IMR-90 (cell line): ENCODE results near the gene PROCA1. TPM values are rescaled to one million over a fixed set of nuclear protein-coding genes. Genes with fewer than 3 reads are reported as not detected.

Experiments used
- ATAC-seq: fragments of 200-7000 bp; cut with Tn5 transposase; 2 replicates; pipeline ENCODE4 v1.9.1; 2020; ENCODE audit warnings: low read depth, mild to moderate bottlenecking, moderate library complexity
- BruUV-seq: library from RNA; stranded (reverse); fragments of 400-500 nt; replicated peaks from 2 replicates; lab custom pipeline; 2021; lab: Mats Ljungman, UMichigan
- CTCF ChIA-PET: fragments of 300-600 bp; formaldehyde crosslinking; extraction: SDS; loops from one replicate; lab custom pipeline; 2021; ENCODE audit warnings: antibody characterized with exemption; lab: Yijun Ruan, JAX
- POLR2A ChIA-PET: fragments of 300-600 bp; sonication (Branson Sonifier 250); formaldehyde crosslinking; loops from one replicate; lab custom pipeline; 2022; ENCODE audit warnings: antibody characterized with exemption; ENCODE audit not compliant: unreplicated experiment; lab: Charles Lee
- DNase-seq: peaks from one replicate; pipeline ENCODE4 v3.0.0; 2013
- H2AFZ ChIP-seq: replicated peaks from 2 replicates; pipeline ENCODE3; 2013; ENCODE audit warnings: low read length, mild to moderate bottlenecking; ENCODE audit not compliant: poor library complexity
- H2AK5ac ChIP-seq: 2 replicates; pipeline ENCODE4 v1.6.1; 2013; ENCODE audit warnings: low read depth, low read length, inconsistent platforms
- H2AK9ac ChIP-seq: replicated peaks from 2 replicates; pipeline ENCODE3; 2013; ENCODE audit warnings: mild to moderate bottlenecking, low read depth, low read length, moderate library complexity; ENCODE audit not compliant: poor library complexity
- H2BK120ac ChIP-seq: 2 replicates; pipeline ENCODE4 v1.6.1; 2013; ENCODE audit warnings: low read depth, low read length, inconsistent platforms
- H2BK15ac ChIP-seq: 3 replicates; pipeline ENCODE4 v1.6.1; 2013; ENCODE audit warnings: low read depth, low read length, inconsistent platforms
- H2BK20ac ChIP-seq: 2 replicates; pipeline ENCODE4 v1.6.1; 2013; ENCODE audit warnings: low read depth, mild to moderate bottlenecking, inconsistent platforms, low read length, moderate library complexity
- H2BK5ac ChIP-seq: 2 replicates; pipeline ENCODE4 v1.6.1; 2013; ENCODE audit warnings: mild to moderate bottlenecking, low read depth, low read length, inconsistent platforms; ENCODE audit not compliant: poor library complexity, severe bottlenecking
- H3K14ac ChIP-seq: replicated peaks from 2 replicates; pipeline ENCODE4 v1.6.1; 2013; ENCODE audit warnings: low read depth, low read length, inconsistent platforms
- H3K18ac ChIP-seq: 2 replicates; pipeline ENCODE4 v1.6.1; 2013; ENCODE audit warnings: low read depth, low read length, control low read depth
- H3K23ac ChIP-seq: 2 replicates; pipeline ENCODE4 v1.6.1; 2013; ENCODE audit warnings: low read depth, low read length, inconsistent platforms
- H3K27ac ChIP-seq: 2 replicates; pipeline ENCODE4 v1.5.1; 2013; ENCODE audit warnings: mild to moderate bottlenecking, control low read depth, low read length; ENCODE audit not compliant: insufficient read depth
- H3K27me3 ChIP-seq: 2 replicates; pipeline ENCODE4 v1.6.1; 2013; ENCODE audit warnings: low read length; ENCODE audit not compliant: control insufficient read depth, insufficient read depth
- H3K36me3 ChIP-seq: 2 replicates; pipeline ENCODE4 v1.6.1; 2013; ENCODE audit warnings: low read length, mixed read lengths; ENCODE audit not compliant: control insufficient read depth, insufficient read depth
- H3K4ac ChIP-seq: 2 replicates; pipeline ENCODE4 v1.6.1; 2013; ENCODE audit warnings: low read depth, low read length, inconsistent platforms
- H3K4me1 ChIP-seq: 2 replicates; pipeline ENCODE4 v1.6.1; 2013; ENCODE audit warnings: low read length, mixed read lengths; ENCODE audit not compliant: control insufficient read depth, insufficient read depth
- H3K4me2 ChIP-seq: 2 replicates; pipeline ENCODE4 v1.6.1; 2013; ENCODE audit warnings: low read depth, mild to moderate bottlenecking, control low read depth, low read length, moderate library complexity
- H3K4me3 ChIP-seq: 2 replicates; pipeline ENCODE4 v1.5.1; 2013; ENCODE audit warnings: low read depth, mild to moderate bottlenecking, control low read depth, low read length, moderate library complexity; ENCODE audit not compliant: insufficient read depth
- H3K56ac ChIP-seq: 2 replicates; pipeline ENCODE4 v1.6.1; 2013; ENCODE audit warnings: low read length, inconsistent platforms; ENCODE audit not compliant: insufficient read depth; ENCODE audit errors: extremely low read depth
- H3K79me1 ChIP-seq, 2 experiments: 2 replicates each; pipeline ENCODE4 v1.6.1; 2013; ENCODE audit warnings: low read length in 2 of 2, inconsistent platforms in 1 of 2, low read depth in 1 of 2
- H3K9ac ChIP-seq: 2 replicates; pipeline ENCODE4 v1.6.1; 2013; ENCODE audit warnings: low read depth, low read length, control low read depth
- H3K9me1 ChIP-seq: 2 replicates; pipeline ENCODE4 v1.6.1; 2013; ENCODE audit warnings: low read length, inconsistent platforms; ENCODE audit not compliant: insufficient read depth
- H3K9me3 ChIP-seq: 2 replicates; pipeline ENCODE4 v1.6.1; 2013; ENCODE audit warnings: low read length; ENCODE audit not compliant: control insufficient read depth, insufficient read depth
- H4K20me1 ChIP-seq: 2 replicates; pipeline ENCODE4 v1.6.1; 2013; ENCODE audit warnings: low read length, inconsistent platforms; ENCODE audit not compliant: insufficient read depth
- H4K5ac ChIP-seq: 2 replicates; pipeline ENCODE4 v1.6.1; 2013; ENCODE audit warnings: mild to moderate bottlenecking, low read depth, low read length, control low read depth
- H4K8ac ChIP-seq, 2 experiments: 2 replicates each; pipeline ENCODE4 v1.6.1; 2013; ENCODE audit warnings: low read depth in 2 of 2, low read length in 2 of 2, control low read depth in 1 of 2, inconsistent platforms in 1 of 2
- H4K91ac ChIP-seq: 2 replicates; pipeline ENCODE4 v1.6.1; 2013; ENCODE audit warnings: low read depth, low read length, inconsistent platforms; ENCODE audit not compliant: insufficient read depth
- MAFK ChIP-seq: IDR thresholded peaks from 2 replicates; pipeline ENCODE4 v1.6.1; 2012; ENCODE audit warnings: low read depth, low read length, improper control_type of control experiment
- MAZ ChIP-seq: IDR thresholded peaks from 2 replicates; pipeline ENCODE4 v1.6.1; 2012; ENCODE audit warnings: low read depth, mild to moderate bottlenecking, low read length, improper control_type of control experiment, moderate library complexity, borderline replicate concordance
- WGBS, 2 experiments: methylation state at CpG; one replicate each; pipeline versions ENCODE4 v1.1.5 to v1.1.7; 2013; ENCODE audit warnings: missing lambda C conversion rate in 2 of 2; ENCODE audit not compliant: insufficient read length in 1 of 2; ENCODE audit errors: extremely low coverage in 2 of 2; 5-methylcytosine and 5-hydroxymethylcytosine counted together
- dilution Hi-C: fragments of 300-500 bp; cut with HindIII; formaldehyde crosslinking; loops from one replicate; pipeline ENCODE4 v1.14.3; 2018; ENCODE audit warnings: low sequenced_read_pairs; ENCODE audit not compliant: unreplicated experiment
- in situ Hi-C: fragments of 300-500 bp; cut with MboI; formaldehyde crosslinking; loops from 3 replicates; pipeline ENCODE4 v1.14.3; 2019; ENCODE audit warnings: low sequenced_read_pairs, inconsistent platforms, mixed read lengths
- intact Hi-C: fragments of 100-400 bp; cut with micrococcal nuclease; formaldehyde crosslinking; loops from 2 replicates; pipeline ENCODE4 v1.10.0; 2022
- polyA plus RNA-seq, 3 experiments: library from polyadenylated mRNA; depleted of rRNA; stranded (reverse); fragments of >200 nt; gene quantifications; 2 replicates each; pipeline ENCODE4 v1.2.3, GENCODE V29; 2012; ENCODE audit warnings: low replicate concordance in 1 of 3
- total RNA-seq: library from RNA; depleted of rRNA; stranded (reverse); fragments of >200 nt; gene quantifications from 2 replicates; pipeline ENCODE4 v1.2.3, GENCODE V29; 2012

The PROCA1 gene
- total and polyA plus RNA-seq, 2 of the 4 experiments (the other 2 are of a cell fraction), result 0.36 to 1.7 TPM

- H3K27me3 ChIP-seq, result no peaks in the 10 kb centered on the region
- peak overlapping the region; percentile 98 for H3K56ac ChIP-seq
- DNase-seq (peak; percentile 41), ATAC-seq (peak; percentile 9)
- peak overlapping the region; percentile 96 for H3K4ac ChIP-seq
- H3K9ac ChIP-seq, result peak overlapping the region; percentile 99
- peak overlapping the region; percentile 83 to 97 for H4K8ac ChIP-seq
- peak overlapping the region; percentile 99 for H3K27ac ChIP-seq
- peaks cover 16% of the 10 kb centered on the region for H3K4me1 ChIP-seq
- dilution Hi-C loops, result no loop called here
- peak overlapping the region; percentile 28; the same call in 1 of the 2 replicates for H2BK120ac ChIP-seq
- H4K20me1 ChIP-seq, result peaks cover 52% of the 10 kb centered on the region
- TF ChIP-seq MAFK (no peak), MAZ (peak; percentile 100)
- ChIA-PET CTCF (interaction anchor here (1.2 to 3.5 kb wide), 2 partner anchors 17 to 25 kb away, joined by 3 to 40 read pairs; partner anchors contain the start of genes NEK8, RPL23A and TLCD1), POLR2A (interaction anchor here (1.0 to 1.4 kb wide), 3 partner anchors 16 to 18 kb away, joined by 3 read pairs; partner anchors contain the start of genes NEK8 and TLCD1)
- peak overlapping the region; percentile 91 for H4K91ac ChIP-seq
- H3K79me1 ChIP-seq, result peaks cover 5 to 51% of the 10 kb centered on the region in 2 experiments; a peak in 3 of 4 replicates
- H3K23ac ChIP-seq, result peak overlapping the region; percentile 98
- BruUV-seq, result TSS peak; percentile 51
- peak overlapping the region; percentile 100 for H2AK9ac ChIP-seq
- H2AFZ ChIP-seq, result peak overlapping the region; percentile 95
- H3K14ac ChIP-seq, result peak overlapping the region; percentile 96
- peak overlapping the region; percentile 100 for H3K4me3 ChIP-seq
- H3K18ac ChIP-seq, result peak overlapping the region; percentile 62
- peak overlapping the region; percentile 96 for H2BK5ac ChIP-seq
- peak overlapping the region; percentile 64; the same call in 1 of the 3 replicates for H2BK15ac ChIP-seq
- H3K4me2 ChIP-seq, result peak overlapping the region; percentile 92
- H4K5ac ChIP-seq, result peak overlapping the region; percentile 81
- H3K9me3 ChIP-seq, result no peaks in the 10 kb centered on the region
- 0% methylated on average over 3 of the region's 61 CpGs; no CpG with 5 or more reads in 1 of the 2 experiments for WGBS, 2 experiments
- in situ Hi-C loops, result no loop called here
- peaks cover 17% of the 10 kb centered on the region; the same call in 1 of the 2 replicates for H3K9me1 ChIP-seq
- H3K36me3 ChIP-seq, result peaks cover 32% of the 10 kb centered on the region
- H2BK20ac ChIP-seq, result no peak overlapping the region
- intact Hi-C loops, result no loop called here
- peak overlapping the region; percentile 97 for H2AK5ac ChIP-seq
Measured at GRCh38 chr17:28744104-28744971, 32.6 kb upstream of the PROCA1 start.
